Smooth muscle cell (in vitro differentiated cells): ENCODE measurements around the gene EHD4. TPM values are rescaled to one million over a fixed set of nuclear protein-coding genes. Genes with fewer than 3 reads are reported as not detected.

Experiments
- DNase-seq: peaks from one replicate; lab custom pipeline; 2025; ENCODE audit not compliant: unreplicated experiment; lab: John Stamatoyannopoulos, UW
- H2AFZ ChIP-seq: fragments of 200-600 bp; sonication (generic); 2 replicates; pipeline ENCODE4 v1.6.0; 2016; ENCODE audit warnings: antibody characterized with exemption, low read depth, mild to moderate bottlenecking
- H3F3A ChIP-seq: fragments of 200-600 bp; sonication (generic); 2 replicates; pipeline ENCODE4 v1.6.0; 2017; ENCODE audit warnings: antibody characterized with exemption, low read depth
- H3K27ac ChIP-seq: fragments of 200-600 bp; sonication (generic); 2 replicates; pipeline ENCODE4 v1.5.1; 2016; ENCODE audit warnings: low read depth, mild to moderate bottlenecking
- H3K27me3 ChIP-seq: fragments of 200-600 bp; sonication (generic); 2 replicates; pipeline ENCODE4 v1.6.1; 2016; ENCODE audit warnings: low read depth, mild to moderate bottlenecking
- H3K36me3 ChIP-seq: fragments of 200-600 bp; sonication (generic); 2 replicates; pipeline ENCODE4 v1.5.1; 2016; ENCODE audit warnings: low read depth
- H3K4me1 ChIP-seq: fragments of 200-600 bp; sonication (generic); 2 replicates; pipeline ENCODE4 v1.5.1; 2016; ENCODE audit warnings: low read depth
- H3K4me2 ChIP-seq: fragments of 200-600 bp; sonication (generic); 2 replicates; pipeline ENCODE4 v1.6.0; 2016; ENCODE audit warnings: mild to moderate bottlenecking
- H3K4me3 ChIP-seq: fragments of 200-600 bp; sonication (generic); 2 replicates; pipeline ENCODE4 v1.5.1; 2016; ENCODE audit warnings: mild to moderate bottlenecking
- H3K79me2 ChIP-seq: fragments of 200-600 bp; sonication (generic); 2 replicates; pipeline ENCODE4 v1.6.0; 2016; ENCODE audit warnings: low read depth, mild to moderate bottlenecking
- H3K9ac ChIP-seq: fragments of 200-600 bp; sonication (generic); 2 replicates; pipeline ENCODE4 v1.6.0; 2016; ENCODE audit warnings: low read depth
- H3K9me3 ChIP-seq: fragments of 200-600 bp; sonication (generic); replicated peaks from 2 replicates; pipeline ENCODE4 v1.5.1; 2016; ENCODE audit warnings: low read depth
- H4K20me1 ChIP-seq: fragments of 200-600 bp; sonication (generic); 2 replicates; pipeline ENCODE4 v1.6.0; 2016; ENCODE audit warnings: low read depth
- WGBS: methylation state at CpG from one replicate; pipeline ENCODE4 v1.1.7; 2016; ENCODE audit warnings: low lambda C conversion rate; 5-methylcytosine and 5-hydroxymethylcytosine counted together
- polyA plus RNA-seq: library from polyadenylated mRNA; unstranded; fragments of >200 nt; fragmentation: Nextera tagmentation; extraction: Ambion mirVana; gene quantifications from 2 replicates; pipeline ENCODE4 v1.2.1, GENCODE V29; 2016
- total RNA-seq: library from RNA; depleted of rRNA; stranded (reverse); fragments of >200 nt; gene quantifications from 2 replicates; pipeline ENCODE4 v1.2.3, GENCODE V29; 2014
- TF ChIP-seq, protein P1 (sequence below): fragments of 200-600 bp; sonication (generic); IDR thresholded peaks from 2 replicates; pipeline ENCODE4 v1.5.1; 2017; ENCODE audit warnings: borderline replicate concordance, mild to moderate bottlenecking, antibody characterized with exemption; ENCODE audit not compliant: insufficient read depth, poor library complexity, severe bottlenecking

The EHD4 gene
- total and polyA plus RNA-seq, 2 experiments from 2014 or later, result 11.5 to 15.8 TPM

GRCh38 chr15:41852736-41853590 is 119.4 kb downstream of the EHD4 start:
- 83% methylated on average over 16 of the region's 17 CpGs for WGBS
- TF ChIP-seq, protein P1, sequence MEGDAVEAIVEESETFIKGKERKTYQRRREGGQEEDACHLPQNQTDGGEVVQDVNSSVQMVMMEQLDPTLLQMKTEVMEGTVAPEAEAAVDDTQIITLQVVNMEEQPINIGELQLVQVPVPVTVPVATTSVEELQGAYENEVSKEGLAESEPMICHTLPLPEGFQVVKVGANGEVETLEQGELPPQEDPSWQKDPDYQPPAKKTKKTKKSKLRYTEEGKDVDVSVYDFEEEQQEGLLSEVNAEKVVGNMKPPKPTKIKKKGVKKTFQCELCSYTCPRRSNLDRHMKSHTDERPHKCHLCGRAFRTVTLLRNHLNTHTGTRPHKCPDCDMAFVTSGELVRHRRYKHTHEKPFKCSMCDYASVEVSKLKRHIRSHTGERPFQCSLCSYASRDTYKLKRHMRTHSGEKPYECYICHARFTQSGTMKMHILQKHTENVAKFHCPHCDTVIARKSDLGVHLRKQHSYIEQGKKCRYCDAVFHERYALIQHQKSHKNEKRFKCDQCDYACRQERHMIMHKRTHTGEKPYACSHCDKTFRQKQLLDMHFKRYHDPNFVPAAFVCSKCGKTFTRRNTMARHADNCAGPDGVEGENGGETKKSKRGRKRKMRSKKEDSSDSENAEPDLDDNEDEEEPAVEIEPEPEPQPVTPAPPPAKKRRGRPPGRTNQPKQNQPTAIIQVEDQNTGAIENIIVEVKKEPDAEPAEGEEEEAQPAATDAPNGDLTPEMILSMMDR, result no peak
- Histone ChIP-seq H3K27me3 (no peaks in the 10 kb centered on the region), H3K79me2 (no peaks in the 10 kb centered on the region), H3K9ac (no peak overlapping the region), H3K36me3 (no peaks in the 10 kb centered on the region), H3K4me1 (no peaks in the 10 kb centered on the region), H3K4me2 (no peak overlapping the region), H3F3A (no peaks in the 10 kb centered on the region), H3K4me3 (no peak overlapping the region), H2AFZ (no peak overlapping the region), H3K27ac (no peak overlapping the region), H4K20me1 (no peaks in the 10 kb centered on the region), H3K9me3 (no peaks in the 10 kb centered on the region)
- no peak for DNase-seq

- no peak overlapping the region for H3K4me2 ChIP-seq
- H3K27ac ChIP-seq, result no peak overlapping the region
- no peaks in the 10 kb centered on the region for H3K79me2 ChIP-seq
- TF ChIP-seq, protein P1, result no peak
- no peaks in the 10 kb centered on the region for H3K9me3 ChIP-seq
- 92% methylated on average over 8 of the region's 8 CpGs for WGBS
- H2AFZ ChIP-seq, result no peak overlapping the region
- no peaks in the 10 kb centered on the region for H3K27me3 ChIP-seq
- DNase-seq, result no peak
- no peaks in the 10 kb centered on the region for H4K20me1 ChIP-seq
- H3K9ac ChIP-seq, result no peak overlapping the region
- no peaks in the 10 kb centered on the region for H3F3A ChIP-seq
- H3K4me3 ChIP-seq, result no peak overlapping the region
- no peaks in the 10 kb centered on the region for H3K4me1 ChIP-seq
- no peaks in the 10 kb centered on the region for H3K36me3 ChIP-seq
Observed at GRCh38 chr15:41851755-41852370, 120.5 kb downstream of the EHD4 start.

DNA sequence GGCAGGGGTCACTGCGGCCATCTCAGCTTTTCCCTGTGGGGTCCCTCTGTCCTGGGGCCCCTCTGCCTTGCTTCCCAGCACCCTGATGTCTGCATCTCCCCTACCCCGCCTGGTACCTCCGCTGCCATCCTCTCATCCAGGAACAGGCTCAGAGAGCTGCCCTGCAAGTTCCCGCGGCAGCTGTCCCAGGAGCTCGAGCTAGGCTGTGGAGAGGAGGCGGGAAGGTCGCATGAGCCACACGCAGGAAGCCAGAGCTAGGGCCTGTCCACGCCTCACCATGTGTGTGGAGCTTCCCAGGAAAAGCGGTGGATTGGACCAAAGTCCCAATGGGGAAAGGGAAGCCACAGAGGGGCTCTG is 121.2 kb downstream of the EHD4 start:
- H3K9ac ChIP-seq, result no peak overlapping the region

More for the DNA sequence above, 121.2 kb downstream of the EHD4 start:
- WGBS, result 88% methylated on average over 11 of the region's 11 CpGs
- Histone ChIP-seq H3F3A (no peaks in the 10 kb centered on the region), H3K27me3 (no peaks in the 10 kb centered on the region), H3K79me2 (no peaks in the 10 kb centered on the region), H3K36me3 (no peaks in the 10 kb centered on the region), H3K4me2 (no peak overlapping the region), H2AFZ (no peak overlapping the region), H3K4me3 (no peak overlapping the region), H4K20me1 (no peaks in the 10 kb centered on the region), H3K9me3 (no peaks in the 10 kb centered on the region), H3K27ac (no peak overlapping the region), H3K4me1 (no peaks in the 10 kb centered on the region)
- no peak for DNase-seq
- TF ChIP-seq, protein P1, result no peak
